AG10803 (cell line): ENCODE results near the gene CGB5.
A peak's percentile ranks its signal among the peaks of the same experiment; 100 is the strongest.

Experiments used
- DNase-seq: peaks from one replicate; pipeline ENCODE4 v3.0.0; 2010; ENCODE audit warnings: low read depth
- H3K4me3 ChIP-seq: 2 replicates; pipeline ENCODE4 v1.5.1; 2011; ENCODE audit warnings: mild to moderate bottlenecking, low read length, control low read depth
- TF ChIP-seq, protein P1 (sequence below): conservative IDR thresholded peaks from 2 replicates; pipeline ENCODE4 v1.5.1; 2011; ENCODE audit warnings: mild to moderate bottlenecking, low read length, control low read depth, inconsistent platforms

CGB5 gene

DNA sequence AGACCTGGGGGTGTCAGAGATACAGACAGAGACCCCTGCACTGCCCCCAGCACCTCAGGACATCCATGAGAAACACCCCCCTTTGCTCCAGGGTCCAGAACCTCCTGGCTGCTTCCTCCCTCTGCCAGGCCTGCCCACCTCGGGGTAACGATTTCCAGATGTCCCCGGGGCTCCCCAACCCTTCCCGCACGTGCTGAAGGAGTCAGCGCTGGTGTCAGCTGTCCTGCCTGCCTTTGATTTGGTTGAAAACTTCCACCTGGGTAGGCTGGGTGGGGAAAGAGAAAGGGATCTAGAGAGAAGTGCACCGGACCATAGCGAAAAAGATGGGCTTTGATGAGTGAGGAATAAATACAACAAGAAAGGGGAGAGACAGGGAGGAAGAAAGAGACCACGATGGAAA lies 15.4 kb downstream of the CGB5 start:
- H3K4me3 ChIP-seq = no peak overlapping the region
- TF ChIP-seq, protein P1, sequence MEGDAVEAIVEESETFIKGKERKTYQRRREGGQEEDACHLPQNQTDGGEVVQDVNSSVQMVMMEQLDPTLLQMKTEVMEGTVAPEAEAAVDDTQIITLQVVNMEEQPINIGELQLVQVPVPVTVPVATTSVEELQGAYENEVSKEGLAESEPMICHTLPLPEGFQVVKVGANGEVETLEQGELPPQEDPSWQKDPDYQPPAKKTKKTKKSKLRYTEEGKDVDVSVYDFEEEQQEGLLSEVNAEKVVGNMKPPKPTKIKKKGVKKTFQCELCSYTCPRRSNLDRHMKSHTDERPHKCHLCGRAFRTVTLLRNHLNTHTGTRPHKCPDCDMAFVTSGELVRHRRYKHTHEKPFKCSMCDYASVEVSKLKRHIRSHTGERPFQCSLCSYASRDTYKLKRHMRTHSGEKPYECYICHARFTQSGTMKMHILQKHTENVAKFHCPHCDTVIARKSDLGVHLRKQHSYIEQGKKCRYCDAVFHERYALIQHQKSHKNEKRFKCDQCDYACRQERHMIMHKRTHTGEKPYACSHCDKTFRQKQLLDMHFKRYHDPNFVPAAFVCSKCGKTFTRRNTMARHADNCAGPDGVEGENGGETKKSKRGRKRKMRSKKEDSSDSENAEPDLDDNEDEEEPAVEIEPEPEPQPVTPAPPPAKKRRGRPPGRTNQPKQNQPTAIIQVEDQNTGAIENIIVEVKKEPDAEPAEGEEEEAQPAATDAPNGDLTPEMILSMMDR = no peak
- DNase-seq = no peak

DNA sequence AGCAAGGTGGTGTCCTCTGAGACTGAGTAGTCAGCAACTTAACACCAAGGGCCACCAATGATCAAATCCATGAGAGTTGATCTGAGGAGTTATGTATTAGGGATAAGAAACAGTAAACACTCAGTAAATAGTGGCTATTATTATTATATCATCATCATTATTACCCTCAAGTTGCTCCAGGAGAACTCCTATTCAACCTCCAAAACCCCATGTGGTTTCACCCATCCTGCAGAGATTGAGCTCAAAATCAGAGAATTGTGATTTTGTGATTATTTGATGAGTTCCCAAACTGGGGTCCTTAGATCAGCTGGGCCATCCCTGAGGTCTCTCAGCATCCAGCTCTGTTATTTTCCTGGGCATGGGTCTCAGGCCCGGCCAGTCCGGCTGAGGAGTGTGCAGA lies 17.4 kb downstream of the CGB5 start:
- TF ChIP-seq, protein P1 = no peak
- DNase-seq = no peak
- H3K4me3 ChIP-seq = no peak overlapping the region

DNA sequence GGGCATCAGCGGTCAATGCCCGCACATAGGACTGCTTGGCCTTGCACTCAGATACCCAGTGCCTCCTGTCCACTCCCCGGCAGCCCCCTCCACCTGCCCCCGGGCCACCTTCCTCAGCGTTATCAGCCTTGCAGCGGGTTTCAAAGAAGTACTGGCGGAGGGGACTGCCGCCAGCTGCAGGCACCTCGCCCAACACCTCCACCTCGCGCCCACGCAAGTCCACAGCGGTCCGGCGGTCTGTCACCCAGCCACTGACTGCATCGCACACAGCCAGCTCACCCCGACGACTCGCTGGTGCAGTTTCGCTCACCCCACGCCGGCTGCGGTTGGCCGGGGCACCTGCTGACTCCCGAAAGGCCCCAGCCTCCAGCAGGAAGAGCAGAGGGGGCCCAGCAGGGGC lies 17.8 kb downstream of the CGB5 start:
- TF ChIP-seq, protein P1 = no peak
- no peak overlapping the region for H3K4me3 ChIP-seq
- no peak for DNase-seq

DNA sequence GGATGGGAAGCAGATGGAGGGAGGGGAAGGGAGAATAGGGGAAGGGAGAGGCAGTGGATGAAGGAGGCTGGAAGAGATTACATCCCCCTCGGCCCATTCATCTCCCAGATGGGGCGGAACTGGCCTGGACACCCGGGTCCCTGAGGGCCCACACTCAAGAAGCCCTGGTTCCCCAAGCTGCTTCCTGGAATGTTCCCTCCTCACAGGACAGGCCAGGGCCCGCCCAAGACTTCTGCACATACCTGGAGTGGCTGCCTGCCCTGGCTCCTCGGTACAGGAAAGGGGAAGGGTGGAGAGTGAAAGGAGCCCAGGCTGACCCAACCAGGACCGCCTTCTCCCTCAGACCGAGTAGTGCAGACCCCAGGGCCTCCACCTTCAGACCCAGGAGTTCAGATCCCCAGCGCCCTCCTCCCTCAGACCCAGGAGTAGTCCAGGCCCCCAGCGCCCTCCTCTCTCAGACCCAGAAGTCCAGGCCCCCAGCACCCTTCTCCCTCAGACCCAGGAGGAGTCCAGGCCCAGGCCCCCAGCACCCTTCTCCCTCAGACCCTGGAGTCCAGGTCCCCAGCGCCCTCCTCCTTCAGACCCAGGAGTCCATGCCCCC lies 20.5 kb downstream of the CGB5 start:
- DNase-seq = no peak
- TF ChIP-seq, protein P1 = no peak
- peak overlapping the region; percentile 29 for H3K4me3 ChIP-seq

DNA sequence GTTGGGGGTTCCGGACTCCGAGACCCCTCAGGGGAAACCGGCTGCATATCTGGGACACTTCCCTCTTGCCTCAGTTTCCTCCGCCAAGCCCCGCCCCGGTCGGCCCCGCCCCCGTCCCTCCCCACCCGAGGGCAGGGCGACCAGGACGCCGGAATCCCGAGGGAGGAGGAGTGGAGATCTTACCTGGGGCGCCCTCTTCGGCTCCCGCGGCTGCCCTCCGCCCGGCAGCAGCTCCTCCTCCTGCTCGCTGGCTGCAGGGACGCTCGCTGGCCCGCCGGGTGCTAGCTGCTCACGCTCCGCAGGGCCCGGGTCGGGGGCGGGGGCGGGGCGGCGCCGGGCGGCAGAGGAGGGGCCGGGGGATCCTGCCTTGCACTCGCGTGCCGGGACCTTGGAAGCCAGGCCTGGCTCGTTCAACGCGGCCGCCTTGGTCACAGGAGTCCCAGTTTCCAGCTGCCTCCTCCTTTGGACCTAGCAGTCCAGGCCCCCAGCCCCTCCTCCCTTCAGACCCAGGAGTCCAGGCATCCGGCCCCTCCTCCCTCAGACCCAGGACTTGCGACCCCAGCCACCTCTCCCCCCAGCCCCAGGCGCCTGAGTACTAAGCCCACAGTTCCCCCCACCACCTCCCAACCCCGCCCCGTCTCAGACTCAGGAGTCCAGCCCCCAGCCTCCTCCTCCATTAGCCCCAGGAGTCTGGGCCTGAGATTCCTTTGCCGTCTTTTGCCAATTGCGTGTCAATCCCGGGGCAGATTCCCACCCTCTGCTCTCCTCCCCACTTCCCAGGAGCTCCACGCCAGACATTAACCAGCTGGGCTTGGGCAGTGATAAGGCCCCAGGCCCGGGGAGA lies 21.3 kb downstream of the CGB5 start, which contains the start of gene NTF4:
TSS of gene NTF4 (minus strand) at position 51 of the 844 bp plus-strand sequence. CDS start 2,821 bp downstream, outside the sequence.
- TF ChIP-seq, protein P1 = no peak
- DNase-seq = no peak

DNA sequence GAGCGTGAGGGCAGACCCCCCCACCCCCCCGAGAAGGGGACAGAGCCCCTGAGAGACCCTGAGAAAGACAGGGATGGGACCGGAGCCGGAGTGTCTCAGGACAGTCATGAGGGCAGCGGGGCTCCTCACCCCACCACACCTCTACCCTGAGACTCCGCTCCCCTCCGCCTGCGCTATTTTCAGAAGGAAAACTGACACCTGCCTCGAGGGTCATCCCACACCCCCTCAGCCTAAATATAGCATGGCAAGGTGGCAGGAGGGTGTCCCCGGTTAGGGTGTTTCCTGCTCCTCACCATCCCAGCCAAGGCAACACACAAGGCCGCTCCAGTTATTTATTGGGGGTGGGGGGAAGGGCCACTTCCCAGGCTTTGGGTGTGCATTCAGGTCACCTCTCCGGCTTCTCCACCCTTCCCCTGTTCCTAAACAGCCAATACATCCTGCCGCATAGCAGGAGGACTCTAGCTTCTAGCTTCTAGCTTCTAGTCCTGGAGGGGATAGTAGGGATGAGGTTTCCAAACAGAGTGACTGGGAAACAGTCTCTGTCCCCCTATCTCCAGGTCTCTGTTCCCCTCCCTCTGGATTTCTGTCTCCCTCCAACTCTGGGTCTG lies 22.4 kb downstream of the CGB5 start:
- DNase-seq = no peak
- TF ChIP-seq, protein P1 = no peak
- no peak overlapping the region for H3K4me3 ChIP-seq

More for the DNA sequence above, 21.3 kb downstream of the CGB5 start, which contains the start of gene NTF4:
- H3K4me3 ChIP-seq = peak within 1 kb of the TSS; percentile 29
